WI38 (cell line): Measurements from ENCODE around the gene TDG.
A peak's percentile ranks its signal among the peaks of the same experiment; 100 is the strongest.

ENCODE experiments used
- H3K4me3 ChIP-seq: 2 replicates; pipeline ENCODE4 v1.5.1; 2011; ENCODE audit warnings: low read depth, mild to moderate bottlenecking, control low read depth, low read length
- TF ChIP-seq, protein P1 (sequence below): IDR thresholded peaks from 2 replicates; pipeline ENCODE4 v1.5.1; 2012; ENCODE audit warnings: low read depth, mild to moderate bottlenecking, control low read depth, low read length

TDG gene

DNA sequence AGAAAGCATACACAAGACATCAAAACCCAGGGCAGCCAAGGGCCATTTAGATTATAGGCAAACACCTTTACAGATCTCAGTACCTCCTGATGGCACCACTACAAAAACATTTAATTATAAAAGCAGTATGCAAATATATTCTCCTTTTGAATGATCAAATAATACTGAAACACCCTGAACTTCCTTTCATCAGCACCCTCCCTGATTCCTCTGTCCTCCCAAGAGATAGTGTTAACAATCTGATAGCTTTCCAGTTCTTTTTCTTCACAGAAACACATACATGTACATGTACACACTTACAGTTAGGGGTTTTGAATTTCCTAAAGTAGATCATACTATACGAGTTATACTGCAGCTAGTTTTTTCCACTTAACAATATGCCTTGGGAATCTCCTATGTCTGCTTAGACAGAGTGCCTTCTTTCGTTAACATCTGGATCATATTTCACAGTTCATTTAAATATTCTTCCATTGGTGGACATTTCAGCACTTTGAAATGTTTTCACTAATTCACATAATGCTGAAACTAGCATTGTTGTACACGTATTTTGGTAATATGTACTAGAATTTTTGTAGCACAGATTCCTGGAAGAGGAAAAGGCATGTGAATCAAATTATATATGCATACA, 35.2 kb downstream of the TDG start:
- TF ChIP-seq, protein P1, sequence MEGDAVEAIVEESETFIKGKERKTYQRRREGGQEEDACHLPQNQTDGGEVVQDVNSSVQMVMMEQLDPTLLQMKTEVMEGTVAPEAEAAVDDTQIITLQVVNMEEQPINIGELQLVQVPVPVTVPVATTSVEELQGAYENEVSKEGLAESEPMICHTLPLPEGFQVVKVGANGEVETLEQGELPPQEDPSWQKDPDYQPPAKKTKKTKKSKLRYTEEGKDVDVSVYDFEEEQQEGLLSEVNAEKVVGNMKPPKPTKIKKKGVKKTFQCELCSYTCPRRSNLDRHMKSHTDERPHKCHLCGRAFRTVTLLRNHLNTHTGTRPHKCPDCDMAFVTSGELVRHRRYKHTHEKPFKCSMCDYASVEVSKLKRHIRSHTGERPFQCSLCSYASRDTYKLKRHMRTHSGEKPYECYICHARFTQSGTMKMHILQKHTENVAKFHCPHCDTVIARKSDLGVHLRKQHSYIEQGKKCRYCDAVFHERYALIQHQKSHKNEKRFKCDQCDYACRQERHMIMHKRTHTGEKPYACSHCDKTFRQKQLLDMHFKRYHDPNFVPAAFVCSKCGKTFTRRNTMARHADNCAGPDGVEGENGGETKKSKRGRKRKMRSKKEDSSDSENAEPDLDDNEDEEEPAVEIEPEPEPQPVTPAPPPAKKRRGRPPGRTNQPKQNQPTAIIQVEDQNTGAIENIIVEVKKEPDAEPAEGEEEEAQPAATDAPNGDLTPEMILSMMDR: no peak

DNA sequence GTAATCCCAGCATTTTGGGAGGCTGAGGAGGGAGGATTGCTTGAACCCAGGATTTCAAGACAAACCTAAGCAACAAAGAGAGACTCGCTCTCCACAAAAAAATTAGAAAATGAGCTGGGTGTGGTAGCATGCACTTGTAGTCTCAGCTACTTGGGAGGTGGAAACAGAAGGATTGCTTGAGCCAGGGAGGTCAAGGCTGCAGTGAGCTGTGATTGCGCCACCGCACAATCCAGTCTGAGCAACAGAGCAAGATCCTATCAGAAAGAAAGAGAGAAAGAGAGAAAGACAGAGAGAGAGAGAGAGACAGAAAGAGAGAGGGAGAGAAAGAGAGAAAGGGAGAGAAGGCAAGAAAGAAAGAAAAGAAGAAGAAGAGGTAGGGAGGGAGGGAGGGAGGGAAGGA, 37.0 kb downstream of the TDG start:
- TF ChIP-seq, protein P1: no peak

More for the DNA sequence above, 35.2 kb downstream of the TDG start:
- no peak overlapping the region for H3K4me3 ChIP-seq

DNA sequence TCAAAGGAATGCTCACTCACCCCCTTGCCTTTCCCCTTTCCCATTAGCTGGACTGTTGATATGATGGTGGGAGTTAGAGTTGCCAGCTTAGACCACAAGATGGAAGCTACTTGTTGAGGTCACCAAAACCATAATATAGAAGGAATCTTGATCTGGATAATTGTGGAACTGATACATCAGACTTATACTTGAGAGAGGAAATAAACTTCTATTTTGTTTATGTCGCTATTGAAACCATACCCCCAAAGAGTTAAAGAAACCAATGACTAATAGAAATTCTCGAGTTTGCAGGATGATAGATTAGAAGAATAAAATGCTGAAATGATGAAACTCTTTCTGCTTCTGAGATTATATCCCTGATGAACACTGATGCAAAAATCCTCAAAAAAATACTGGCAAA, 37.9 kb downstream of the TDG start:
- H3K4me3 ChIP-seq: no peak overlapping the region
- TF ChIP-seq, protein P1: no peak

More for the DNA sequence above, 37.0 kb downstream of the TDG start:
- H3K4me3 ChIP-seq: no peak overlapping the region

DNA sequence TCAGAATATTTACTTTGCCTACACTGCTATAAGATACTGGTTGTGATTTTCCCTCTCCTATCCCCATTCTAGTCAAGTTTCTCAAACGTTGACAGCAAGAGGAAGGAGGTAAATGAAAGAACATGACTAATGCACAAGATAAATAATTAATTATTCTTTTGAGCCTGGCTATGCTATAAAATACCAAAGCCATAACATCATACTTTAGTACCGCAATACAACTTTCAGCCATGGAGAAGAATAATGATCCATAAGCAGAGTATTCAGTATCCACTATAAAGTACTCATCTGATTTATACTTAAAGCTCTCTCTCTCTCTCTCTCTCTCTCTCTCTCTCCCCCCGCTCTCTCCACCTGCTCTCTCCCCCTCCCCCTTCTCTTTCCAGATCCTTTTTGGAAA, 41.3 kb downstream of the TDG start:
- TF ChIP-seq, protein P1: no peak
- H3K4me3 ChIP-seq: 0 out of 2 replicates have a peak overlapping the region, but pooled peaks have one; percentile 12

DNA sequence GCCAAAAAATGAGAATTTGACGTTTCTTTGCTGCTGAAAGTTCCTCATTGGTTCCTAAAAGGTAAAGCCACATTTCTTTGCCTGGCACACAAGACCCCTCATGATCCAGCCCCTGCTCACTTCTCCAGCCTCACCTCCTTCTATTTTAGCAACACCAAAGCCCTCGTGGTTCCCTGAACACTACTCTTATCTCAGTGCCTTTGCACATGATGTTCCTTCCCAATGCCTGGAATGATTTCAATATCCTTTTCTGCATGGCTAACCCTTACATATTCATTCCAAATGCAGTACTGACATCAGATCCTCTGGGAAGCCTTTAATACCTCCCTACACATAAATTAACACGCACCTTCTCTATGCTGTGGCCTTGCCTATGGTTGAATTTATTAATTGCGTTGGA, 44.4 kb downstream of the TDG start:
- TF ChIP-seq, protein P1: no peak
- no peak overlapping the region for H3K4me3 ChIP-seq

DNA sequence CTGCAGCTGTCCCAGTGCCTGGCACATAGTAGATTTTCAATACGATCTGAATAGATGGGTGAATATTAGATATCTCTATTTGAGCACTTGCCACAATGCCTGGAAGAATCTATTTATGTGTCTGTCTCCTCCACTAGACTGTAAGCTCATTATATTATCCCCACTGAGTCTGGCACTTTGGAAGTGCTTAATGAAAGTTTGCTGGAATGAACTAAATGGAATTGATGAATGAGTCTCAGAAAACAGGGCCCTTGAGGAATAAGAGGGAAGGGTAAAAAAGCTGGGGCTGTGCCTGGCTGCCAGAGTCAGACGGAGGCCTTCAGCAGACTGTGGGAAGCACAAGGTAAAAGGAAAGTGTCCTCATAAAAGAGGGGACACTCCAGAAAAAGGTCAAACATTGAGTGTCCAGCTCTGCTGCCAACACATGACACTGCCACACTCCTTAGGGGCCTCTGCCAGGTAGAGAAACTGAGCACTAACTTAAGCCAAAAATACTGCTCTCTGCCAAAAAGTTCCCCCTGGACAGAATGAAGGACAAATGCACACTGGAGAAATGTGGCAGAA, 45.0 kb downstream of the TDG start:
- TF ChIP-seq, protein P1: no peak
- H3K4me3 ChIP-seq: no peak overlapping the region

DNA sequence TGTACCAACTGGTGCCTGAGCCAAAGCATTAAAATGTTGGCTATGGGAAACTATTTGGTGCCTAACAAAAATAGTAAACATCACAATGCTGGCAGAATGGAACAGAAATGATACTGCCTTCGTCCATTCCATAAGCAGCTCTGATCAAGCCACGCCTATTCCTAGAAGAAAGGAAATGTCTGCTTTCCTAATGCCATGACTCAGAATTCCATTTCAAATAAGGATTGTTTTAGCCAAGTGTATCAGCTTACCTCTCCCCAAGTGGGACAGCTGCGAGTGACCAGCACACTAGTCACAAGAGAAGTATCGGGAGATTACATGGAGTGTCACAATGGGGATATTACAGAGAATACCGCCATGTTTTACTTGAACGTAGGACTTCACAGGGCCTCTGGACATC, 45.6 kb downstream of the TDG start:
- TF ChIP-seq, protein P1: no peak
- no peak overlapping the region for H3K4me3 ChIP-seq
